ENCODE results near the gene RASSF8.

The RASSF8 gene, protein sequence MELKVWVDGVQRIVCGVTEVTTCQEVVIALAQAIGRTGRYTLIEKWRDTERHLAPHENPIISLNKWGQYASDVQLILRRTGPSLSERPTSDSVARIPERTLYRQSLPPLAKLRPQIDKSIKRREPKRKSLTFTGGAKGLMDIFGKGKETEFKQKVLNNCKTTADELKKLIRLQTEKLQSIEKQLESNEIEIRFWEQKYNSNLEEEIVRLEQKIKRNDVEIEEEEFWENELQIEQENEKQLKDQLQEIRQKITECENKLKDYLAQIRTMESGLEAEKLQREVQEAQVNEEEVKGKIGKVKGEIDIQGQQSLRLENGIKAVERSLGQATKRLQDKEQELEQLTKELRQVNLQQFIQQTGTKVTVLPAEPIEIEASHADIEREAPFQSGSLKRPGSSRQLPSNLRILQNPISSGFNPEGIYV

GRCh38 chr12:25958428-25959070 lies at the start of gene RASSF8:
TSS of gene RASSF8 (plus strand) at chr12:25958682. CDS start at chr12:26055344, 96,662 bp downstream.
- DNase-seq (ENCODE audit: low read depth): no peak

- DNase-seq (ENCODE audit: low read depth): no peak
Measured at GRCh38 chr12:25914551-25914950, 43.9 kb upstream of the RASSF8 start.

- DNase-seq (ENCODE audit: low read depth): no peak
Measured at GRCh38 chr12:25924491-25925001, 33.9 kb upstream of the RASSF8 start.

GRCh38 chr12:25925064-25925463 lies 33.4 kb upstream of the RASSF8 start:
- DNase-seq (ENCODE audit: low read depth): no peak

DNA sequence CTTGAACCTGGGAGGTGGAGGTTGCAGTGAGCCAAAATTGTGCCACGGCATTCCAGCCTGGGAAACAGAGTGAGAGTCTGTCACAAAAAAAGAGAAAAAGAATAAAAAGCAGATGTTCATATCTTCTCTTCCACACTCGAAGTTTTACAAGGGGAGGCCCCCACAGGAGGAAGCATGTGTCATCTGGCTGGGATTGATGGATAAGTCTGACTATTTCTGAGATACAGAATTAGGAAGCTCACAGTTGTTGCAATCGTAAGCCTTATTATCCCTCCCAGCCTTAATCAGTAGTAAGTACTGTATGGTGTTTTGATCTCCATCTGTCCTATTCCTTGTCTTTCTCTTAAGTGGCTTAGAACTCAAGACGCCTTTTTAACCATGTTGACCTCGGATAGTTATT lies 31.9 kb upstream of the RASSF8 start:
- DNase-seq (ENCODE audit: low read depth): no peak

DNA sequence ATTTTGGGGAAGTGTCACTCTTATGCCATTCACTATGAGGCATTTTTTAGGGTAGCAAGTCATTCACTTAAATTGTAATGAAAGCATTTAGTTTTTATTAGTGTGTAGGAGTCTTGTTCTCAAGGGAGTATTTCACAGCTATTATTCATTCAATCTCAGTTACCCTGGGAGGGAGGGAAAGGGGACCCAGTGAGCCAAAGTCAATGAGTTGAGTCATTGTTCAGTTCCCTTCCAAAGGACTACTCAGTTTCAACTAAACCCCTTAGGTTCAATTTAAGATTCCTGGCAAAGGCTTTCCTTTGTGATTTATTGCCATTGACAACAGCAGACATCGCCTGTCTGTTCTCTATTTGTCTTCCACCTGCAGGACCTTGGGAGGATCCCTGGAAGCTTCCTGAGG lies 29.3 kb upstream of the RASSF8 start:
- DNase-seq (ENCODE audit: low read depth): no peak

- DNase-seq (ENCODE audit: low read depth): no peak
Measured at GRCh38 chr12:25932971-25933370, 25.5 kb upstream of the RASSF8 start.

DNA sequence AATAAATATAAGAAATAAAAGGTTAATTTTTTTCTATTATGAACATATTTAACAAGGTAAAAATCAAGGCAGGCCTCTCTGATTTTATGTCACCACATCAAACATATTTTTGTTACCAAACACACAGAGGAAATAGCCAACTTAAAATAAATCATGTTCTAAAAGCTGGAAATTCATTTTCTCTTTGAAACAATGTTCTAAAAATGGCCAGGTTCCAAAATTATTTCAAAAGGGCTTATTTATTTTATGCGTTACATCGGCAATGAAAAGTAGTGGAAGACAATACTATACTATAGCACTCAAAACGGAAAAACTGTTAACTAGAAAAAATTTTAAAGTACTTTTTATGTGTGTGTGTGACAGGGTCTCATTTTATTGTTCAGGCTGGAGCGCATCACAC lies 24.0 kb upstream of the RASSF8 start:
- DNase-seq (ENCODE audit: low read depth): no peak

- DNase-seq (ENCODE audit: low read depth): no peak
Measured at GRCh38 chr12:25935355-25936144, 22.9 kb upstream of the RASSF8 start.

DNA sequence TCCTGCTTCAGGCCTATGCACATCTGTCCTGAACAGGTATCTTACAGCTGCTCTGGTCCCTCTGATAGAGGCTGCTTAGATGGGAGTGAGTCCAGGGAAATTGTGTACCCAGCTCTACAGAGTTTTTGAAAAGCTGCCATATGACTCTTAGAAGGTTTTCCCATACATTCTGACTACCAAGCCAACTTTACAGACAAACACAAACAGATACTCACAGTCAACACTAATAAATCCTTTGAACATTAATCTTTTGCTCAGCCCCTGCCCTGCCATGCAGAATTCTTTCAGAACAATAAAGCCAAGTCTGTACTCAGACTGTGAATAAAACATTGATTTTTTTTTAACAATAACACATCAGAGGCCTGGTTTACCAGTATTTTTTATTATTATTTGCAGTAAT lies 21.4 kb upstream of the RASSF8 start:
- DNase-seq (ENCODE audit: low read depth): no peak

DNA sequence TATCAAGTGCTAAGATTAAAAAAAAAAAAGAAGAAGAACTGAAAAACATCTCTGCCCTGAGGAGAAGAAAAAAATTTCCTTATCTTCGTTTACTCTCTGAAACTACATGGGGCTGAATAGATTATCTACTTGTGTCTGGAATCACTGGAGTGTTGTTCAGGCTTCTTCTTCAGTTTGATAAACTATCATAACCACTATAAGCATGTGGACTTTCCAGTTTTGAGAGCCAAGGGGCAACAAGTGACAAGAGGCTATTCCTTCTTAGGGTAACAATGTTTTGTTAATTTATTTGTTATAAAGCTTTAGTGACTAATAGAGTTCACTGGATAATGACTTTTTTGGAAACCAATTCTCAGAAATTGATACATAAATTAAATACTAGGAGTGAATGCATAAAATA lies 19.9 kb upstream of the RASSF8 start:
- DNase-seq (ENCODE audit: low read depth): no peak

- no peak for DNase-seq (ENCODE audit: low read depth)
Measured at GRCh38 chr12:25939606-25940005, 18.9 kb upstream of the RASSF8 start.

DNA sequence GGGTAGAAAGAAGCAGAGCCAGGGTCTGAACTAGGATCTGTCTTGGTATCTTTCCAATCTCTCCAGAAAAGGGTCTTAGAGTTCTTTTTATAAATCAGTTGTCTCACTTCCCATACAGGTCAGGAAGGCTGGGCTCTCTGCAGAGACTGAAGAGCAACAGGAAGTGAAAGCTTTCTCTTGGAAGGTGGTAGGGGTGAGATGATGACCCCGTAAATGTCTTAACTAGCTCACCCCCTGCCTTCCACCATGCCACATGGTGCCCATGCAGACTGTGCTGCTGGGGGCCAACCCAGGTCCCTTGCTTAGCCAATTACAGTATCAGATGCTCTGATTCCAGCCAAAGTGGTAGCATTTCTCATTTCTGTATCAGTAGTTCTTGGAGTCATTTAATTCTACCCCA lies 17.6 kb upstream of the RASSF8 start:
- no peak for DNase-seq (ENCODE audit: low read depth)

DNA sequence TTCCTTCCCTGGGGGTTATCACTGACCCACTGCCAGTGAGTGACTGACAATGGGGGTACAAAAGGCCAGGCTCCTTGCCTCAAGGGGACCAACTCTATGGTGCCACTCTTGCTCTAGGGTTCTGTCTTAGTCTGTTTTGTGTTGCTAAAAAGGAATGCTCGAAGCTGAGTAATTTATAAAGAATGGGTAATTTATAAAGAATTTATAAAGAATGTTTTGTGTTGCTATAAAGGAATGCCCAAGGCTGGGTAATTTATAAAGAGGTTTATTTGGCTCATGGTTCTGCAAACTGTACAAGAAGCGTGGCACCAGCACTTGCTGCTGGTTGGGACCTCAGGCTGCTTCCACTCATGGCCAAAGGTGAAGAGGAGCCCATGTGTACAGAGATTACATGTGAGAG lies 15.8 kb upstream of the RASSF8 start:
- no peak for DNase-seq (ENCODE audit: low read depth)

GRCh38 chr12:25943940-25944339 lies 14.5 kb upstream of the RASSF8 start:
- DNase-seq (ENCODE audit: low read depth): no peak

DNA sequence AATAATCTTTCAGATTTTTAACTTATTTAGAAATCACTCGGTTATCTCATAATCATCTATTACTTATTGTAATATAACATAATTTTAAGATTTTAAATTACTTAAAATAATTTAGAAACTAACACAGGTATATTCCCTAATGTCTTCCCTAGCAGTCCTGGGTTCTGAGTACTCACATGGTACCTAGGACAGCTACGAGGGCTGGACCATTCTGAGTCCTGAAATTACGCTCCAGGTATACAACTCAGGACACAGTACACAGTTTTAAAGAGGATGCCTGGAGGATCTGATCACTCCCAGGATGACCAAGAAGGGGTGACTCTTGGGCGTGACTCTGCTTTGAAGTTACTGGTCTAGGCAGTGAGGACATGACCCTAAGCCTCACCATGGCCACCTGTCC lies 9.1 kb upstream of the RASSF8 start:
- no peak for DNase-seq (ENCODE audit: low read depth)

- no peak for DNase-seq (ENCODE audit: low read depth)
Measured at GRCh38 chr12:25950329-25951115, 8.0 kb upstream of the RASSF8 start.

DNA sequence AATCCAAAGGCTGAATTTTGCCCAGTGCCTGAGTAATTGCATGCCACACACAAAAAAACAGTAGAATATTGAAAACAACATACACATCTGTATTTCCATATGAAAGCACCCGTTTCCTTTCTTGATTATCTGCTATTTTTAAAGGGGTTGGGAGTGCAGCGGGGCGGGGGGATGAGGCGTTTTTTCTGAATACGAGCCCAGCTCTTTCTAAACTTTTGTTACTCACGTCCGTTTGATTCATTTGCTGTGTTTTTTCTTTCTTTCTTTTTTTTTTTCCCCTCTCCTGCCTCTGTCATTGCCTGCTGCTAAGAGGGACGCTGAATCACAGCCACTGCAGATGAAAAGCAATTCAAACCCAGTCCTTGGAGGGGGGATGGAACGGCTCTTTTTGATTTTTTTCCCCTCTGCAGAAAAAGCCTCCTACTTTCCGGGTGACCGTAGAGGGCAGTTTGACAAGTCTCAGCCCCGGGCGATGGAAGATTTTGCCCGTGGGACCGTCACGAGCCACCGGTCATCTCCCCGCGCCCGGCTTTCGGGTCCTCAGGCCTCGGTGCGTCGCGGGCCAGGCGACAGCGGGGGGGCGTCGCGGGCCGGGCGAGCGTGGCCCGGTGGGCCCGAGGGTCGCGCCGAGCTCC lies 572 bp upstream of the RASSF8 start:
- no peak for DNase-seq (ENCODE audit: low read depth)

DNA sequence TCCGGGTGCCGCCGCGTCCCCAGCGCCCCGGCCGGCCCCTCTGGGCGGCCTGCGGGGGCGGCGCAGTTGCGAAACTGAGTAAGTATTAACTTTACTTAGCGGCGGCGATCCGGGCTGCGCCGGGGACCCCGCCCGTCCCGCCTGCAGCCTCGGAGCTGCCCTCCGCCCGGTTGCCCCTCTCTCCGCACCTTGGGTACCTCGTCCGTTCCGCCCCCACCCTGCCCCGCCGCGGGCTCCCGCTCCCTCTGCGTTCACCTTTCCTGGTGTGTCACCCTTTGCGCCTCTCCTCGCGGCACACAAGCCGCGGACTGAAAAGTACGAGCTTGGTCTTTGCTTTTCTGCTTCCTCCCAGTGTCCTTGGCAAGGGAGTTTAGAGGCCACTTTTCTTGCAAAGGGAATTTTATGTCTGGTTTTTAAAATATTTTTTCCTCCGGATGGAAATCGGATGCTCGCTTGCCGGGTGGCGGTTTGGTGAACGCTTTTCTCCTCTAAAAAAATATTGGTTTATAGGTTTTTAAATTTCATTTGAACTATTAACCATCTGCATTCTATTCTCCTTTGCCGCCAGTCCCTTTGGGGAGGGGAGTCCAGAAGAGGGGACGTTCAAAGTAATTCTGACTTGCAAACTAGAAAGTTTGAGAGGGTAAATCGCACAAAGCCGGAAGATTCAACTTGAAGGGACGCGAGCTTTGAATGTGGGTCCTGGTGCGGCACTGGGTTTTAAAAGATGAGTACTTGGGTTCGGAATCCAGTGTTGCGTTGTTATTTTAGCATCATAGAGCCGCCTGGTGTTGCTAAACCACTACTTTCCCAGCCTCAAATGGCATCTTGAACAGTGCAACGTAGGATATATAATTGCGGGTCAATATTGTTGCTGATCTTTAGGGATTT lies 834 bp downstream of the RASSF8 start:
- DNase-seq (ENCODE audit: low read depth): no peak

GRCh38 chr12:25960143-25960542 lies 1.7 kb downstream of the RASSF8 start:
- no peak for DNase-seq (ENCODE audit: low read depth)

All from stimulated activated CD8-positive, alpha-beta memory T cell treated with anti-CD3 and anti-CD28 coated beads, Interleukin-12 subunit alpha, Interleukin-12 subunit beta, amount 100 ng/mL, for 1 hour (primary cell).